GM06990 (cell line): ENCODE results near the gene TNS3.

ENCODE experiments used
- DNase-seq: peaks from one replicate; pipeline ENCODE4 v3.0.0-alpha.2; 2011; ENCODE audit not compliant: insufficient read length; ENCODE audit errors: extremely low read depth
- H3K27me3 ChIP-seq: replicated peaks from 2 replicates; pipeline ENCODE4 v1.6.0; 2011; ENCODE audit warnings: low read length; ENCODE audit not compliant: control insufficient read depth, insufficient read depth
- H3K36me3 ChIP-seq: 2 replicates; pipeline ENCODE4 v1.5.1; 2011; ENCODE audit warnings: low read length; ENCODE audit not compliant: control insufficient read depth, insufficient read depth
- H3K4me3 ChIP-seq: replicated peaks from 2 replicates; pipeline ENCODE4 v1.5.1; 2011; ENCODE audit warnings: low read depth, mild to moderate bottlenecking, control low read depth, low read length
- TF ChIP-seq, protein P1 (sequence below): IDR thresholded peaks from 2 replicates; pipeline ENCODE4 v1.5.1; 2011; ENCODE audit warnings: low read length, control low read depth, mild to moderate bottlenecking, inconsistent platforms; ENCODE audit not compliant: insufficient read depth, poor library complexity, severe bottlenecking

Gene TNS3

DNA sequence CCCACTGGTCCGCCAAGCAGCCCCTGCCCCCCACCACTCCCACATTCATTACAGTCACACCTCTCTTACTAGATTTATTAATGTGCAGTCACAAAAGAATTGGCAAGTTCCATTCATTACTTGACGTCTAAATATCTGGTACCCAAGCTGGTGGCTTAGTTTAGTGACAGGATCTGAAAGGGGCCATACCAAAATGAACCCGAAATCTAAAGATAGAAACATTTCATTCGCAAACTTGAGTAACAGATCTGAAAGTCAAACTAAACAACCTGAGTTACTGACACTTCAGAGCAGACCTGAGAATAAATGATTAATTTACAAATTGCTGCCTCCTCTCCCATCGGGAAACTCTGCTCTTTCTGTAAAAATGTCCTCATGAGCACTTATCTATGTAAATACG is 53.4 kb downstream of the TNS3 start:
- DNase-seq = no peak
- TF ChIP-seq, protein P1, sequence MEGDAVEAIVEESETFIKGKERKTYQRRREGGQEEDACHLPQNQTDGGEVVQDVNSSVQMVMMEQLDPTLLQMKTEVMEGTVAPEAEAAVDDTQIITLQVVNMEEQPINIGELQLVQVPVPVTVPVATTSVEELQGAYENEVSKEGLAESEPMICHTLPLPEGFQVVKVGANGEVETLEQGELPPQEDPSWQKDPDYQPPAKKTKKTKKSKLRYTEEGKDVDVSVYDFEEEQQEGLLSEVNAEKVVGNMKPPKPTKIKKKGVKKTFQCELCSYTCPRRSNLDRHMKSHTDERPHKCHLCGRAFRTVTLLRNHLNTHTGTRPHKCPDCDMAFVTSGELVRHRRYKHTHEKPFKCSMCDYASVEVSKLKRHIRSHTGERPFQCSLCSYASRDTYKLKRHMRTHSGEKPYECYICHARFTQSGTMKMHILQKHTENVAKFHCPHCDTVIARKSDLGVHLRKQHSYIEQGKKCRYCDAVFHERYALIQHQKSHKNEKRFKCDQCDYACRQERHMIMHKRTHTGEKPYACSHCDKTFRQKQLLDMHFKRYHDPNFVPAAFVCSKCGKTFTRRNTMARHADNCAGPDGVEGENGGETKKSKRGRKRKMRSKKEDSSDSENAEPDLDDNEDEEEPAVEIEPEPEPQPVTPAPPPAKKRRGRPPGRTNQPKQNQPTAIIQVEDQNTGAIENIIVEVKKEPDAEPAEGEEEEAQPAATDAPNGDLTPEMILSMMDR = no peak
- H3K4me3 ChIP-seq = no peak overlapping the region
- H3K36me3 ChIP-seq = no peaks in the 10 kb centered on the region
- H3K27me3 ChIP-seq = no peaks in the 10 kb centered on the region

DNA sequence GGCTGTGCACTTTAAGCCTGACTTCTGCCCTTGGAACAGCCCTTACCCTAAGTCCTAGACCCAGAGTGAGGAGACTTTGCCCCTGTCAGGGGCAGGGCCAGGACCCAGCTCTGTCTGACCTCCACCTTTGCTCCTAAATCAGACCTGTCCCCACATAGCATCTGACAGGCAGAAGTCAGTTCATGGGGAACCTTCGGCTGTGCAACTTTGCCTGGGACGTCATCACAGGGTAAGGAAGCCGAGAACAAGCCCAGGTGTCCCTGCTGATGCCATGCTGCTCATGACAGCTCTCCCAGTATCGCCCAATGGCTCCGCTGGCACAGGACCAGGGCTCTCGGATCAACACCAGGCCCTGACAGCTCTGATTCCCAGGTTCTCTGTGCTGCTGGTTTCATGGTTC is 55.4 kb downstream of the TNS3 start:
- DNase-seq = no peak
- TF ChIP-seq, protein P1 = no peak
- Histone ChIP-seq H3K4me3 (no peak overlapping the region), H3K27me3 (no peaks in the 10 kb centered on the region), H3K36me3 (no peaks in the 10 kb centered on the region)

DNA sequence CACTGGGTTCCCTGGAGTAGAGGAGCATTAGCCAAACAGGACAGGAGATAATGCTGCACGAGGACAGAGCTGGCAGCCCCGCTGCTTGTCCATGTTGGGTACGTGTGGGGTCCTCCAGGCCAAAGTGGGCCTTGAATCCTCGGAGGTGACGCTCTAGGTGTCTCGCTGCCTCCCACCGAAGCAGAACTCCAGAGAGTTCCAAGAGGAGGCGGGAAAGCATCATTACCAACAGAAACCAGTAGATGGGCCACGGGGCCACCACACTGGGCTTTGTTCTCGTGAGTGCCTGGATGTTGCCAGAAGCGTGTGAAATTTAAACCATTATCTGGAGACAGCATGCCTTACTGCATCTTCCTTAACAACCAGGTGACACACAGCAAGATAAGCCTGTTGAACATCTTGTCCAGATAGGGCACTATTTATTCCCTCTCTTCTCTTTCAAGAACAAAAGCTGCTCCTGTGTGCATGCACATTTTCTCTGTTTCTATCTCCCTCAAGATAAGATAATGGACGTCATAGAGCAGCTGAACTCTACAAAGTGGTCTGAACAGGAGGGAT is 56.8 kb downstream of the TNS3 start:
- H3K4me3 ChIP-seq = no peak overlapping the region
- H3K27me3 ChIP-seq = no peaks in the 10 kb centered on the region
- no peak for DNase-seq
- TF ChIP-seq, protein P1 = no peak
- H3K36me3 ChIP-seq = no peaks in the 10 kb centered on the region

DNA sequence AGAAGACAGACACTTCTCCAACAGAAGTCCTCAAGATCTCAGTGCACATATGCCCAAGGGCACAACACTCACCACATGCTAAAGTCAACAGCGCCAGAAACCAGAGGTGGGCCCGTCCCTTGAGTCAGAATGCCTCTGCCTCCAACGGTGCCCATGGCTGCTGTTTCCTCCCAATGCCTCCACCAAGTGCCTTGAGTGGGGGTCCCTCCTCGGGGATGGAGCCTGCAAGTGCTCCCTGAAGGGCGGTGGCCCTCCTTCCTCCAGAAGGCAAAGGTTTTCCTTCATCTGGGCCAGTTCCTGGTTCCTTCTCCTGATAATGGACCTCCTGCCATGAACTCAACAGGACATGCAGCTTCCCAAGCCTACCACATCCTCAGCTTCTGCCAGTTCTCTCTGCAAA is 58.5 kb downstream of the TNS3 start:
- Histone ChIP-seq H3K27me3 (no peaks in the 10 kb centered on the region), H3K36me3 (no peaks in the 10 kb centered on the region), H3K4me3 (no peak overlapping the region)
- no peak for DNase-seq
- TF ChIP-seq, protein P1 = no peak

DNA sequence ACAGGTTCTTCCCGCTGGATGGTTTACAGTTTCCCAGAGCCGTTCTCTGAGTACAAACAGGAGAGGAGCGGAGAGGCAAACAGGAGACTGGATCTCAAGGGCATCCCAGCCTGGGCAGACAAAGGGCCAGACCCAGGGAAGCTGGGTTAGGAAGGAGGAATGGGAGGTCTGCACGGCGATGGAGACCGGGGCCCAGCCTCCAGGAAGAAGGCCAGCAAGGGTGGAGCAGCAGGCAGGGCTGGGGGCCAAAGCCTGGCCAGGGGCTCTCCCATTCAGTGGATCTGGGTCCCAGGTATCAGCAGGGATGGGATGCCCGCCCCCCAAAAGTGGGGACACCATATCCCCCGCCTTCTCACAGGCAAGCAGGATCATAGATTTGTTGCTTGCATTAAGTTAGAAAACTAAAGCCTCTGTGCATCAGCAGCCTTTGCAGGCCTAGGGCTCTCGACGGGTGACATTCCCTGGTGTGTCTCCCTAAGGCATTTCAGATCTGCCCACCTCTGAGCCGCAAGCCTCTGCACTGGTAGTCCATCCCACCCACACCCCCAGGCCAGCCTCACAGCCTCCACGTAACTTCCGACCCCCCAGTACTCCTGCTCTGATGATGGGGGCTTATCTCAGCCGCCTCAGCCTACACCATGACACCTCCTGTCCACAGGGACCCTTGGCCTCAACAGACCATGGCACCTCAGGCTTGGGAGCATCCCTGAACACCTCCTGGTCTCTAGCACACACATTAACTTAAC is 59.9 kb downstream of the TNS3 start:
- Histone ChIP-seq H3K36me3 (no peaks in the 10 kb centered on the region), H3K27me3 (no peaks in the 10 kb centered on the region), H3K4me3 (no peak overlapping the region)
- TF ChIP-seq, protein P1 = no peak
- no peak for DNase-seq
